Upper lobe of left lung (tissue), 6 donors: Measurements from ENCODE around the gene EBF3. TPM values are rescaled to one million over a fixed set of nuclear protein-coding genes. Genes with fewer than 3 reads are reported as not detected.

ENCODE experiments used
- ATAC-seq, 2 donors: fragments of 200-7000 bp; cut with Tn5 transposase; one replicate each; pipeline ENCODE4 v1.9.1; 2022; ENCODE audit warnings: mild to moderate bottlenecking in 2 of 2, moderate library complexity in 2 of 2; ENCODE audit not compliant: low FRiP score in 2 of 2
- DNase-seq, 2 donors: peaks; one replicate each; pipeline ENCODE4 v3.0.0-alpha.2; 2019 to 2020
- H3K27ac ChIP-seq, 4 donors: fragments of 200-600 bp; sonication (generic); one replicate each; pipeline ENCODE4 v1.5.1; 2016 to 2019
- H3K27me3 ChIP-seq, 4 donors: fragments of 200-600 bp; sonication (generic); one replicate each; pipeline ENCODE4 v1.5.1; 2017 to 2019
- H3K36me3 ChIP-seq, 4 donors: fragments of 200-600 bp; sonication (generic); one replicate each; pipeline ENCODE4 v1.5.1; 2016 to 2019
- H3K4me1 ChIP-seq, 4 donors: fragments of 200-600 bp; sonication (generic); one replicate each; pipeline ENCODE4 v1.5.1; 2018 to 2019
- H3K4me3 ChIP-seq, 4 donors: fragments of 200-600 bp; sonication (generic); one replicate each; pipeline ENCODE4 v1.5.1; 2017 to 2019; ENCODE audit warnings: mild to moderate bottlenecking in 2 of 4, moderate library complexity in 1 of 4
- H3K9me3 ChIP-seq, 4 donors: fragments of 200-600 bp; sonication (generic); one replicate each; pipeline ENCODE4 v1.5.1; 2018 to 2019
- CTCF ChIP-seq, 6 experiments: fragments of 450-650 bp in 4 of 6; fragments of 200-600 bp in 2 of 6; sonication (generic) in 2 of 6; IDR thresholded peaks; one replicate each; pipeline ENCODE4 v1.5.1; 2016 to 2019; ENCODE audit warnings: antibody characterized with exemption in 6 of 6
- EP300 ChIP-seq, 4 donors: sonication (generic); formaldehyde crosslinking; IDR thresholded peaks; one replicate each; pipeline ENCODE4 v1.5.1; 2017; ENCODE audit warnings: antibody characterized with exemption in 4 of 4, control low read depth in 2 of 4
- POLR2A ChIP-seq, 4 donors: fragments of 450-650 bp; IDR thresholded peaks; one replicate each; pipeline ENCODE4 v1.5.1; 2016 to 2017; ENCODE audit warnings: antibody characterized with exemption in 4 of 4, mild to moderate bottlenecking in 2 of 4
- POLR2AphosphoS5 ChIP-seq, 2 donors: sonication (generic); formaldehyde crosslinking; IDR thresholded peaks; one replicate each; pipeline ENCODE4 v1.5.1; 2017; ENCODE audit warnings: antibody characterized with exemption in 2 of 2
- WGBS, 2 donors: methylation state at CpG; one replicate each; pipeline ENCODE4 v1.1.5; 2017 to 2018; 5-methylcytosine and 5-hydroxymethylcytosine counted together
- total RNA-seq, 6 donors: library from RNA; depleted of rRNA in 4 of 6; stranded (reverse); fragments of >200 nt in 4 of 6; gene quantifications; one replicate each; pipeline versions ENCODE4 v1.1.0 to v1.2.1, GENCODE V29; 2016 to 2021
- donor health status: DM: no; HTN: no; CAD: no; lungs with moderate emphysema.
- donor health status: DM: no; HTN: yes; CAD: no; lungs with severe emphysema.

The EBF3 gene
- total RNA-seq, 6 donors from 2014 or later = 0.06 to 0.51 TPM; not detected in 4

- WGBS, 2 donors = 69 to 72% methylated on average over 6 of the region's 6 CpGs
- no peaks in the 10 kb centered on the region for H3K27me3 ChIP-seq
- ATAC-seq (no peak), DNase-seq (no peak)
- no peak for TF ChIP-seq EP300 (IDR thresholded peaks at IDR 0.05)
- TF ChIP-seq CTCF (IDR thresholded peaks at IDR 0.05) = no peak
- TF ChIP-seq POLR2AphosphoS5 (IDR thresholded peaks at IDR 0.05) = no peak
- TF ChIP-seq POLR2A (IDR thresholded peaks at IDR 0.05) = no peak
- no peaks in the 10 kb centered on the region for H3K9me3 ChIP-seq
- no peak overlapping the region for H3K4me3 ChIP-seq
- no peaks in the 10 kb centered on the region for H3K4me1 ChIP-seq
- no peak overlapping the region for H3K27ac ChIP-seq
- no peaks in the 10 kb centered on the region for H3K36me3 ChIP-seq
Measured at GRCh38 chr10:129945064-129945463, 19.0 kb downstream of the EBF3 start.

- no peak overlapping the region for H3K4me3 ChIP-seq
- no peaks in the 10 kb centered on the region for H3K9me3 ChIP-seq
- TF ChIP-seq CTCF (IDR thresholded peaks at IDR 0.05) = no peak
- TF ChIP-seq POLR2A (IDR thresholded peaks at IDR 0.05) = no peak
- TF ChIP-seq POLR2AphosphoS5 (IDR thresholded peaks at IDR 0.05) = no peak
- TF ChIP-seq EP300 (IDR thresholded peaks at IDR 0.05) = no peak
- no peak for ATAC-seq
- no peaks in the 10 kb centered on the region for H3K27me3 ChIP-seq
- DNase-seq = no peak
- H3K36me3 ChIP-seq = no peaks in the 10 kb centered on the region
- WGBS, 2 donors = 93% methylated on average over 8 of the region's 8 CpGs
- H3K4me1 ChIP-seq = no peaks in the 10 kb centered on the region
- H3K27ac ChIP-seq = no peak overlapping the region
Measured at GRCh38 chr10:129944456-129944855, 19.6 kb downstream of the EBF3 start.

GRCh38 chr10:129942936-129943715, 20.9 kb downstream of the EBF3 start:
- Histone ChIP-seq H3K27ac (no peak overlapping the region), H3K4me3 (no peak overlapping the region), H3K9me3 (no peaks in the 10 kb centered on the region), H3K36me3 (no peaks in the 10 kb centered on the region), H3K27me3 (no peaks in the 10 kb centered on the region), H3K4me1 (no peaks in the 10 kb centered on the region)
- DNase-seq = no peak
- WGBS, 2 donors = 70 to 73% methylated on average over 12 of the region's 12 CpGs
- no peak for TF ChIP-seq POLR2AphosphoS5 (IDR thresholded peaks at IDR 0.05)
- TF ChIP-seq POLR2A (IDR thresholded peaks at IDR 0.05) = no peak
- no peak for TF ChIP-seq EP300 (IDR thresholded peaks at IDR 0.05)
- no peak for TF ChIP-seq CTCF (IDR thresholded peaks at IDR 0.05)
- ATAC-seq = no peak

- WGBS, 2 donors = 92% methylated on average over 9 of the region's 9 CpGs
- DNase-seq (no peak), ATAC-seq (no peak)
- no peak for TF ChIP-seq POLR2AphosphoS5 (IDR thresholded peaks at IDR 0.05)
- no peak for TF ChIP-seq CTCF (IDR thresholded peaks at IDR 0.05)
- TF ChIP-seq EP300 (IDR thresholded peaks at IDR 0.05) = no peak
- TF ChIP-seq POLR2A (IDR thresholded peaks at IDR 0.05) = no peak
- Histone ChIP-seq H3K36me3 (no peaks in the 10 kb centered on the region), H3K27me3 (no peaks in the 10 kb centered on the region), H3K4me3 (no peak overlapping the region), H3K27ac (no peak overlapping the region), H3K4me1 (no peaks in the 10 kb centered on the region), H3K9me3 (no peaks in the 10 kb centered on the region)
Measured at GRCh38 chr10:129942391-129942790, 21.7 kb downstream of the EBF3 start.

GRCh38 chr10:129942019-129942277, 22.1 kb downstream of the EBF3 start:
- 84 to 88% methylated on average over 4 of the region's 4 CpGs for WGBS, 2 donors
- Histone ChIP-seq H3K36me3 (no peaks in the 10 kb centered on the region), H3K27me3 (no peaks in the 10 kb centered on the region), H3K4me1 (no peaks in the 10 kb centered on the region), H3K27ac (no peak overlapping the region), H3K4me3 (no peak overlapping the region), H3K9me3 (no peaks in the 10 kb centered on the region)
- no peak for ATAC-seq
- no peak for DNase-seq
- TF ChIP-seq POLR2AphosphoS5 (IDR thresholded peaks at IDR 0.05) (no peak), POLR2A (IDR thresholded peaks at IDR 0.05) (no peak)
